Measurements from ENCODE around the gene UNC80. TPM values are rescaled to one million over a fixed set of nuclear protein-coding genes. Genes with fewer than 3 reads are reported as not detected.

Gene UNC80
- total RNA-seq, 1 donor from 2014 or later, result not detected

GRCh38 chr2:209905691-209906090, 134.1 kb downstream of the UNC80 start:
- no peak for ATAC-seq

DNA sequence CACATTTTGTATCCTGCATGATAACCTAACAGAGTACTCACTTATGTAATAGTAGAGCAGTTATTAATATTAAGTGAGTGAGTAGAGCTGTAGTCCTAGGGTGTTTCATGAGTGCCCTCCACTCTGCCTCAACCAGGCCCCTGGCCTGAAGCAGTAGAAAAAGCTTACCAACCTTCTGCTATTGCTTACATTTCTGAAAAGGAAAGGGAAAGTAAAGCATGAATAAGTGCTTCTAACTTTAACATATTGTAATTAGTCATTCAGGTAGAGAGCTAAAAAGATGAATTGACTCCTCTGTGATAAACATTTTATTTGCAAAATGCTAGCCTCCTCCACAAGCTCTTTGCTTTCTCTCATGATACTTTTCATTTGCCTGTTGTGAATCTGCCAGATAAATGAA, 136.1 kb downstream of the UNC80 start:
- ATAC-seq, result no peak

More at GRCh38 chr2:209905691-209906090, 134.1 kb downstream of the UNC80 start:
- no peak for DNase-seq (ENCODE audit: low spot score)

GRCh38 chr2:209908511-209908910, 136.9 kb downstream of the UNC80 start:
- ATAC-seq (no peak), DNase-seq (ENCODE audit: low spot score) (no peak)

More for the DNA sequence above, 136.1 kb downstream of the UNC80 start:
- DNase-seq (ENCODE audit: low spot score), result no peak

DNA sequence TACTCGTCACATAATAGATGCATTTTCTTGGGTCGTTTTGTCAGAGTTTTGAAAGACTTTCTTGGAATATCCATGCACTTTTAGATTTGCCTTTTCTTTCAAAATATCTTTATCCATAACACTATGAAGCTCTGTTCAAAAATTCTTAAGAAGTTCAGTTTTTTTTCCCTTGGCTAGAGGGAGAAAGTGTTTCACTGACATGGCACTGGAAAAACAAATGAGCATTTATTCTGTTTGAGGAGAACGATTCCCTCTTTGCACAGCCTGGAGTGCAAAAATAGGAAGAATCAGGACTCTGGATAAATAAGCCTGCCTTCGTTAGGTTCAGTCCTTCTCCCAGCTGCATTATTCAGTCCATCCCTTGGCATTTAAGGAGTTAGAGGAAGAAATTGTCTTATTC, 139.9 kb downstream of the UNC80 start:
- DNase-seq (ENCODE audit: low spot score) (no peak), ATAC-seq (no peak)

GRCh38 chr2:209913786-209914345, 142.2 kb downstream of the UNC80 start:
- ATAC-seq (no peak), DNase-seq (ENCODE audit: low spot score) (no peak)

GRCh38 chr2:209917154-209917771, 145.6 kb downstream of the UNC80 start:
- DNase-seq (ENCODE audit: low spot score) (no peak), ATAC-seq (no peak)

DNA sequence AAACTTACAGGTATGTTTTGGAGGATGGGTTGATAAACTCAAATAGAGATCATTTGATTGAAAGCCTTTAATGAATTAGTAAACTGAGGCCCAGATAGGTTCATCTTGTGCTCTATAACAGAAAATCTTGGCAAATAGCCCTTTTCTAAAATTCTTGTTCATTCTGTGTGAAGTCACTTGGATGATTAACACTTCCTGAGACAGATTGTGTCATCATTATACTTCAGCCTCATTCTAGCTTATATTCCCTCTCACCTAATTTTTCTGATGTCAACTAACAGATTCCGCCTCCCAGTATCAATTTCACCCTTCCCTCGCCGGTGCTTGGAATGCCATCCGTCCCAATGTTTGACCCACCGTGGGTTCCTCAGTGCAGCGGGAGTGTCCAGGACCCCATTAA, 146.6 kb downstream of the UNC80 start:
- no peak for DNase-seq (ENCODE audit: low spot score)
- no peak for ATAC-seq

GRCh38 chr2:209922116-209922515, 150.5 kb downstream of the UNC80 start:
- no peak for ATAC-seq
- no peak for DNase-seq (ENCODE audit: low spot score)

- DNase-seq (ENCODE audit: low spot score), result no peak
- ATAC-seq, result no peak
These were observed 157.7 kb downstream of the UNC80 start for GRCh38 chr2:209929369-209929768.

DNA sequence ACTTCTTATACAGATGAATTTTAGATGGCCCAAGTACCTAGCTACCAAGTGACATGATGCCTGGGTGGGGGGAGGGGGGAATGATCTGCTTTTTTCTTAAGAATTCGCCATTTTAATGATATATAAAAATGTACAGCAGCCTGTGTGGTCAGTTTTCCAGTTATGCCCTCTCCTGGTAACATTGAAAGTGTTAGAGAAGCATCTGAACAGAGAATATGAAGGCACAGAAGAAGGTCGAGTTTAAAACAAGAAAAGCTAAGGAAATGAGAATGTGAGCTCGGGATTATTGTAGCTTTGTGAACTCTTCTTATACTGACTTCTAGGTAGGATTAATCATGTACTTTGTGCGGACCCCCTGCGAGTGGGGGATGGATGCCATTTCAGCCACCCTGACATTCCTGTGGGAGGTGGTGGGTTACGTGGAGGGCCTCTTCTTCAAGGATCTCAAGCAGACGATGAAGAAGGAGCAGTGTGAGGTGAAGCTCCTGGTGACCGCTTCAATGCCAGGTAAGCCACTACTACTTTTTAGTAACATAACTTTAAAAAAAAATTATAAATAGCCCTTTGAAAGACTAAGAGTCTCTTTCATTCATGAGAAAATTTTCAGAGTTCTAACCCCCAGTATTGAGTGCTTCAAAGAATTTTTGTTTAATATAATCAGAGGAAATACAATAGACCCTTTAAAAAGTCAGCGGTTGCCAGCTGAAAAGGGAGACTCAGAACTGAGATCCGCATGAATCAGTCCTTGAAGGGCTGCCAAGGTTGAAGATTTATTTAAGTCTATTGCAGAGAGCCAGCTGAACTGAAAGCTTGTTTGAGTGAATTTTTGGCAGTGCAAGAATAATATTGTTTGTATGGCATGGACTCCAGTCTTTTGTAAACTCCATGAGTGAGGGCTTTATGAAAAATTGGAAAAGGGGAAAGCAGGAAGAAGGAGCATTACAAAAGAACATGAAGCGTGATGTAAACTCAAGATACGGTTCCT, 162.2 kb downstream of the UNC80 start:
- ATAC-seq (peak; percentile 60), DNase-seq (ENCODE audit: low spot score) (no peak)

DNA sequence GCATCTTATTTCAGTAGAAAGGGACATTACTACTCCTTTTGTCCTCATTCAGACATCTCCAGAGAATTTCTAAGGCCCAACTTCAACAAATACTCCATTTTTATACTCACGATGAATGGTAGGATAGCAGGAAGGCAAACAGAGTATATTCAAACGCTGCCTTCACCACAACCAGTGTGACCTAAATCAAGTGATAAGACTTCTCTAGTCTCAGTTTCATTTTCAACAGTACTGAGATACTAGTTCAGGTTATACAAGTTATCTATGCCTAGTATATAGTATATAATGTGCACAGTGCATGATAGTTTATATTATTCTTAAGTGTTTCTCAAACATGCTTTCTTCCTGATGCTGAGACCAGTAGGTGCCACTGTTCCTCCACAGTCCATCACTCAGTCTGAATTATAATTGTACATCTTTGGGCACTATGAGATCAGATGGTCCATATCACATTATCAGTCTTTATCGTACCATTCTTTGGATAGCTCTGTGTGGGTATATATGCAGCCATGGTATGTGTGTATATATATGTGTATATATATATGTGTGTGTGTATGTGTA, 164.6 kb downstream of the UNC80 start:
- ATAC-seq (no peak), DNase-seq (ENCODE audit: low spot score) (no peak)

DNA sequence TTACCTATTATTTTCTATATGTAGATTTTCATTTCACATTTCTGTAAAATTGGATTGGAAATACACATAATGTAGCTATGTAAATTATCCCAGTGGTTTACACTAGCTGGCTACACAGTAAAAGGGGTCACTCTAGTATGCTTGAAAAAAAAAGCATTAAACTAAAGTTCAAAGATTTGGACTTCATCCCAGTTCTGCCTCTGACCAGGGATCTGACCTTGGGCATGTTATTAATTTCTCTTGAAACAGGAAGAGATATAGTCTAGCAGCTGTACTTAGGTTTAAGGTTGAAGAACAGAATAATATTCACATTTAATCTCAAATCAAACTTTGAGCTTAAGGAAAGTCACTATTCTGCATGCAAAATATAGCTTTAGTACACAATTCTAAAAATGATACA, 166.3 kb downstream of the UNC80 start:
- ATAC-seq, result no peak
- DNase-seq (ENCODE audit: low spot score), result no peak

DNA sequence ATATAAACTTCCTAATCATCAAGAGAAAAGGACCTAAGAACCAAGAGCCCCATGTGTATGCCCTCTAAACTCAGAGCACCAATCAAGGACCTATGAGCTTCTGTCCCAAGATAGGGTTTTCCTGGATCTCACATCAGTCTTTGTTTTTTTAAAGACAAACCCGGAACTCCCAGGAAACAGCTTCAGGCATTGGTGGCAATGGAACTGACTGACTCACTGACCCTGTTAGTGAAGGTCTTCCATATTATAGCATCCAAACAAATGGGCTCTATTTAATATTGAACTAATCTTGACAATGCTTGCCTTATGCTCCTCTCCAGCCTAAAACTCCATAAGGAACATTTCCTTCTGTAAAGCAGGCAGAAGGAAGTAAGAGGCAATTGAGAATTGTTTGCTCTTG, 167.3 kb downstream of the UNC80 start:
- ATAC-seq (no peak), DNase-seq (ENCODE audit: low spot score) (no peak)

DNA sequence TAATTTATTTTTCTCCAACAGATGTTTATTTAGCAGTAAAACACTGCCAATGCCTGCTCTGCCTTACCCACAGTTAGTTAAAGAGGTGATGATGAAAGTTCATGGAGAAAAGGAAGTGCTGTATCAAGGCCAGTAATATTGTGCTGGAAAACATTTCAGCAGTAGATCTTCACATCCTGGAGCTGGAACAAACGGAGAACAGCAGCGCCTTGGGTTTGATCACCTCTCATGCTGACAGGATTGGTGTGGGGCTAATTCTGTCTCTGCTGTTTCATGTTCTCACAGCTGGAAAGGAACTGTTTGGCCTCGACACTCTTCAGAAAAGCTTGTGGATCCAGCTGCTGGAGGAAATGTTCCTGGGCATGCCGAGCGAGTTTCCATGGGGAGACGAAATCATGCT, 169.3 kb downstream of the UNC80 start:
- no peak for ATAC-seq
- no peak for DNase-seq (ENCODE audit: low spot score)

GRCh38 chr2:209942426-209942825, 170.8 kb downstream of the UNC80 start:
- ATAC-seq (no peak), DNase-seq (ENCODE audit: low spot score) (no peak)

DNA sequence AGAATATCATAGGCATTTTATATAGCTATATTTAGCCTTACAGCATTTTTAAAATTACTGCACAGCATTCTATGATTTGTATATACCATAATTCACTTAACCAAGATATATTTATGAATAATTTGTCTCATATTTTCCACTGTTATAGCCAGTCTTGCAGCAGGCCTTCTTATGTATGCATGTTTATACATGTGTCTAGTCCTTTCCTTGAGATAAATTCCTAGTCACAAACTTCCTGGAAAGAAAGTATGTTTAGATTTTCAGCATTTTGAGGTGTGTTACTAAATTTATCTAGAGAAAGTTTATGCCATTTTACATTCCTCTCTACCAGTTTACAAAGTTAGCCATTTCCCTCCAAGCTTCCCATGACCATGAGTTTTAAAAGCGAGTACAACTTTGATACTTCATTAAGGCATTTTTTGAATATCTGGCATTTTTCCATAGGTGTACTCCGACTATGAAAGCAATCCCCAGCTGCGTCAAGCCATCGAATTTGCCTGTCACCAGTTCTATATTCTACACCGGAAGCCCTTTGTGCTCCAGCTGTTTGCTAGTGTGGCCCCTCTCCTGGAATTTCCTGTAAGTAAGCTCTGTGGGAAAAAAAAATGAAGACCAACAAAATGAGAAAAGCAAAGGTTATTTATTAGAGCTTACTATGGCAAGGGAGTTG, 171.4 kb downstream of the UNC80 start:
- no peak for ATAC-seq
- no peak for DNase-seq (ENCODE audit: low spot score)

DNA sequence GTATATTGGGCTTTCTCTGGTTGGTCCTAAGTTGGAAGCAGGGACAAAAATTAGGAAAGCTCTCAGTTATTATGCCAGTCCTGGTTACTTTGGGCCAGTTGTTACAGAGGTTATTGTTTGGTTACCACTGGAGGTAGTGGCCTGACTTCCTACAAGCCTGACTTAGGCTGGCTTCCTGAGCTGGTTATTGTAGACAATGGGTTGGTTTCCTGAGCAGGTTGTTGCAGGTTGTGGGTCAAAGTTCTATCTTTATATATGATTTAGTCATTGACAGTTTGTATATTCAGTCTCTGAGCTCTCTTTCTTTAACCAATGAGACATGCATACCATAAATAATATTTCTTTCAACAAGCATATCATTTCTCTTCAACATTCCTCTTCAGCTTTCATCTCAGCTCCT, 172.1 kb downstream of the UNC80 start:
- no peak for ATAC-seq

GRCh38 chr2:209946539-209946938, 174.9 kb downstream of the UNC80 start:
- DNase-seq (ENCODE audit: low spot score) (no peak), ATAC-seq (no peak)

More for the DNA sequence above, 172.1 kb downstream of the UNC80 start:
- no peak for DNase-seq (ENCODE audit: low spot score)

GRCh38 chr2:209956271-209956670, 184.6 kb downstream of the UNC80 start:
- no peak for ATAC-seq
- no peak for DNase-seq (ENCODE audit: low spot score)

GRCh38 chr2:209958016-209958415, 186.4 kb downstream of the UNC80 start:
- ATAC-seq (no peak), DNase-seq (ENCODE audit: low spot score) (no peak)

DNA sequence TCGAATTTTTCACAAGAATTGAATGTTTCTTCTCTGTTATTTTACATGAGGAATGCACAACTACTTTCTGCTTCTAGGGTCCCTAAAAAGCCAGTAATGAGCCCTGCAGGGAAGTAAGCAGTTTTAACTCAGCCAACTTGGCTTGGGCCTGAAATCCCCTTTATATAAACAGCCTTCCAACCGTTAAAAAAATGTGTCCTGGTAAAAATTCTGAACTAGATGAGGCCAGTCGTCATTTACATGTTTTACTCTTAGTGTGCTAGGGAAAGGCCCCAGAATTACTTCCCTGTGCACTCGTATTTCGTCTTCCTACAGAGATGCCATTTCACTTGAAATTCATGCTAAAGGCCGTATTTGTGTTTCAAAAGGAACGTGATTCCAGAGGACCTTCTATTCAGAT, 188.4 kb downstream of the UNC80 start:
- ATAC-seq, result no peak
- DNase-seq (ENCODE audit: low spot score), result no peak
